K562 (cell line): ENCODE results near the gene TUBB2A. TPM values are rescaled to one million over a fixed set of nuclear protein-coding genes. Genes with fewer than 3 reads are reported as not detected.

Experiments
- ADNP ChIP-seq: fragments of 200-800 bp; sonication (Bioruptor generic); IDR thresholded peaks from 2 replicates; pipeline ENCODE4 v1.6.1; 2016; ENCODE audit warnings: missing genetic modification characterization, missing compliant biosample characterization
- BHLHE40 ChIP-seq: IDR thresholded peaks from 2 replicates; pipeline ENCODE4 v1.6.1; 2011; ENCODE audit warnings: low read length, improper control_type of control experiment
- CBFA2T2 ChIP-seq: fragments of 450-650 bp; conservative IDR thresholded peaks from 2 replicates; pipeline ENCODE4 v1.6.1; 2017; ENCODE audit warnings: mild to moderate bottlenecking
- CBFA2T3 ChIP-seq: fragments of 450-650 bp; IDR thresholded peaks from 2 replicates; pipeline ENCODE4 v1.6.1; 2017
- DPF2 ChIP-seq: fragments of 450-650 bp; IDR thresholded peaks from 2 replicates; pipeline ENCODE4 v1.6.1; 2016
- HDAC6 ChIP-seq: IDR thresholded peaks from 2 replicates; pipeline ENCODE4 v1.6.1; 2012; ENCODE audit warnings: low read depth, mild to moderate bottlenecking, control low read depth, inconsistent platforms, low read length, moderate library complexity
- NCOA6 ChIP-seq: fragments of 450-650 bp; IDR thresholded peaks from 2 replicates; pipeline ENCODE4 v1.6.1; 2017; ENCODE audit warnings: mild to moderate bottlenecking
- RAD21 ChIP-seq, 2 experiments: fragments of 250-450 bp in 1 of 2; fragments of 450-650 bp in 1 of 2; sonication (Bioruptor Pico) in 1 of 2; formaldehyde crosslinking in 1 of 2; IDR thresholded peaks in 1 of 2; conservative IDR thresholded peaks in 1 of 2; 2 replicates each; pipeline versions ENCODE4 v1.4.0 to v1.8.0; 2020 to 2022; ENCODE audit warnings: mild to moderate bottlenecking in 2 of 2, moderate library complexity in 1 of 2
- STAT5B ChIP-seq: fragments of 250-450 bp; sonication (Bioruptor Pico); IDR thresholded peaks from 2 replicates; pipeline ENCODE4 v1.8.0; 2021; ENCODE audit warnings: mild to moderate bottlenecking, inconsistent platforms
- TCF3 ChIP-seq: sonication (generic); formaldehyde crosslinking; IDR thresholded peaks from 2 replicates; pipeline ENCODE4 v1.4.0; 2020; ENCODE audit warnings: mild to moderate bottlenecking, missing genetic modification reagents
- TEAD1 ChIP-seq, 2 experiments: fragments of 450-650 bp in 1 of 2; sonication (generic) in 1 of 2; formaldehyde crosslinking; IDR thresholded peaks; 2 replicates each; pipeline versions ENCODE4 v1.4.0 to v1.8.0; 2020 to 2022; ENCODE audit warnings: mild to moderate bottlenecking in 2 of 2, missing genetic modification reagents in 1 of 2
- TRIM24 ChIP-seq, 2 experiments: fragments of 450-650 bp; IDR thresholded peaks; 2 replicates each; pipeline ENCODE4 v1.6.1; 2016
- ZSCAN29 ChIP-seq: fragments of 450-650 bp; IDR thresholded peaks from 2 replicates; pipeline ENCODE4 v1.6.1; 2017
- polyA plus RNA-seq, 8 experiments: library from polyadenylated mRNA; depleted of rRNA in 4 of 8; stranded (reverse) in 5 of 8; unstranded in 3 of 8; fragments of >200 nt; fragmentation: Nextera tagmentation in 2 of 8; fragmentation: Illumina TruSeq in 1 of 8; extraction: Ambion mirVana in 2 of 8; extraction: Trizol in 1 of 8; gene quantifications; 2 replicates each; pipeline versions ENCODE4 v1.2.1 to v1.2.3, GENCODE V29; 2011 to 2014; ENCODE audit warnings: inconsistent platforms in 1 of 8, missing spikeins in 1 of 8
- total RNA-seq, 7 experiments: library from RNA; depleted of rRNA in 6 of 7; stranded (reverse); fragments of >200 nt in 6 of 7; fragmentation: Illumina TruSeq in 2 of 7; extraction: Trizol in 2 of 7; gene quantifications; 2 replicates each; pipeline versions ENCODE4 v1.2.1 to v1.2.3, GENCODE V29; 2011 to 2021; ENCODE audit warnings: low replicate concordance in 1 of 7
- TF ChIP-seq, protein P1 (sequence below): fragments of 450-650 bp; IDR thresholded peaks from 2 replicates; pipeline ENCODE4 v1.6.1; 2016; ENCODE audit warnings: mild to moderate bottlenecking, moderate library complexity

TUBB2A gene
- total and polyA plus RNA-seq, 9 of the 15 experiments (the other 6 are each of a cell fraction or from before 2014, with no cell fraction given) = 3.6 to 92.1 (median 45.6) TPM

DNA sequence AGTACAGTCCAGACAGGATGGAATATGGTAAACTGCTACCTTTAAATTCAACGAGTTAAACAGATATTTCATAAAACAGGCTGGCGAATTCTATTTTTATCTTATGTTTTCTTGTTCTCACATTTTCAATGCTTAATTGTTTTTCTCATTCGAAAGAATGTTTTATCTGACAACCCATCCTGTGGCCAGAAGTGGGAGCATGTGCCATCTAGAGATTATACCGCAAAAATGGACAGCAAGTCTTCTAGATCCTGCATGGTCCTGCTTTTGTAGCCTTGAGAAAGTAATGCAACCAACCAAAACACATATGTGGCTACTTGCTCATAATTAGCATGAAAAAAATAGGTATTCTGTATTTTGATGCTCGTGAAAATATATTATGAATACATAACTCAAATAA lies 39.4 kb upstream of the TUBB2A start (continued):
- TF ChIP-seq, protein P1, sequence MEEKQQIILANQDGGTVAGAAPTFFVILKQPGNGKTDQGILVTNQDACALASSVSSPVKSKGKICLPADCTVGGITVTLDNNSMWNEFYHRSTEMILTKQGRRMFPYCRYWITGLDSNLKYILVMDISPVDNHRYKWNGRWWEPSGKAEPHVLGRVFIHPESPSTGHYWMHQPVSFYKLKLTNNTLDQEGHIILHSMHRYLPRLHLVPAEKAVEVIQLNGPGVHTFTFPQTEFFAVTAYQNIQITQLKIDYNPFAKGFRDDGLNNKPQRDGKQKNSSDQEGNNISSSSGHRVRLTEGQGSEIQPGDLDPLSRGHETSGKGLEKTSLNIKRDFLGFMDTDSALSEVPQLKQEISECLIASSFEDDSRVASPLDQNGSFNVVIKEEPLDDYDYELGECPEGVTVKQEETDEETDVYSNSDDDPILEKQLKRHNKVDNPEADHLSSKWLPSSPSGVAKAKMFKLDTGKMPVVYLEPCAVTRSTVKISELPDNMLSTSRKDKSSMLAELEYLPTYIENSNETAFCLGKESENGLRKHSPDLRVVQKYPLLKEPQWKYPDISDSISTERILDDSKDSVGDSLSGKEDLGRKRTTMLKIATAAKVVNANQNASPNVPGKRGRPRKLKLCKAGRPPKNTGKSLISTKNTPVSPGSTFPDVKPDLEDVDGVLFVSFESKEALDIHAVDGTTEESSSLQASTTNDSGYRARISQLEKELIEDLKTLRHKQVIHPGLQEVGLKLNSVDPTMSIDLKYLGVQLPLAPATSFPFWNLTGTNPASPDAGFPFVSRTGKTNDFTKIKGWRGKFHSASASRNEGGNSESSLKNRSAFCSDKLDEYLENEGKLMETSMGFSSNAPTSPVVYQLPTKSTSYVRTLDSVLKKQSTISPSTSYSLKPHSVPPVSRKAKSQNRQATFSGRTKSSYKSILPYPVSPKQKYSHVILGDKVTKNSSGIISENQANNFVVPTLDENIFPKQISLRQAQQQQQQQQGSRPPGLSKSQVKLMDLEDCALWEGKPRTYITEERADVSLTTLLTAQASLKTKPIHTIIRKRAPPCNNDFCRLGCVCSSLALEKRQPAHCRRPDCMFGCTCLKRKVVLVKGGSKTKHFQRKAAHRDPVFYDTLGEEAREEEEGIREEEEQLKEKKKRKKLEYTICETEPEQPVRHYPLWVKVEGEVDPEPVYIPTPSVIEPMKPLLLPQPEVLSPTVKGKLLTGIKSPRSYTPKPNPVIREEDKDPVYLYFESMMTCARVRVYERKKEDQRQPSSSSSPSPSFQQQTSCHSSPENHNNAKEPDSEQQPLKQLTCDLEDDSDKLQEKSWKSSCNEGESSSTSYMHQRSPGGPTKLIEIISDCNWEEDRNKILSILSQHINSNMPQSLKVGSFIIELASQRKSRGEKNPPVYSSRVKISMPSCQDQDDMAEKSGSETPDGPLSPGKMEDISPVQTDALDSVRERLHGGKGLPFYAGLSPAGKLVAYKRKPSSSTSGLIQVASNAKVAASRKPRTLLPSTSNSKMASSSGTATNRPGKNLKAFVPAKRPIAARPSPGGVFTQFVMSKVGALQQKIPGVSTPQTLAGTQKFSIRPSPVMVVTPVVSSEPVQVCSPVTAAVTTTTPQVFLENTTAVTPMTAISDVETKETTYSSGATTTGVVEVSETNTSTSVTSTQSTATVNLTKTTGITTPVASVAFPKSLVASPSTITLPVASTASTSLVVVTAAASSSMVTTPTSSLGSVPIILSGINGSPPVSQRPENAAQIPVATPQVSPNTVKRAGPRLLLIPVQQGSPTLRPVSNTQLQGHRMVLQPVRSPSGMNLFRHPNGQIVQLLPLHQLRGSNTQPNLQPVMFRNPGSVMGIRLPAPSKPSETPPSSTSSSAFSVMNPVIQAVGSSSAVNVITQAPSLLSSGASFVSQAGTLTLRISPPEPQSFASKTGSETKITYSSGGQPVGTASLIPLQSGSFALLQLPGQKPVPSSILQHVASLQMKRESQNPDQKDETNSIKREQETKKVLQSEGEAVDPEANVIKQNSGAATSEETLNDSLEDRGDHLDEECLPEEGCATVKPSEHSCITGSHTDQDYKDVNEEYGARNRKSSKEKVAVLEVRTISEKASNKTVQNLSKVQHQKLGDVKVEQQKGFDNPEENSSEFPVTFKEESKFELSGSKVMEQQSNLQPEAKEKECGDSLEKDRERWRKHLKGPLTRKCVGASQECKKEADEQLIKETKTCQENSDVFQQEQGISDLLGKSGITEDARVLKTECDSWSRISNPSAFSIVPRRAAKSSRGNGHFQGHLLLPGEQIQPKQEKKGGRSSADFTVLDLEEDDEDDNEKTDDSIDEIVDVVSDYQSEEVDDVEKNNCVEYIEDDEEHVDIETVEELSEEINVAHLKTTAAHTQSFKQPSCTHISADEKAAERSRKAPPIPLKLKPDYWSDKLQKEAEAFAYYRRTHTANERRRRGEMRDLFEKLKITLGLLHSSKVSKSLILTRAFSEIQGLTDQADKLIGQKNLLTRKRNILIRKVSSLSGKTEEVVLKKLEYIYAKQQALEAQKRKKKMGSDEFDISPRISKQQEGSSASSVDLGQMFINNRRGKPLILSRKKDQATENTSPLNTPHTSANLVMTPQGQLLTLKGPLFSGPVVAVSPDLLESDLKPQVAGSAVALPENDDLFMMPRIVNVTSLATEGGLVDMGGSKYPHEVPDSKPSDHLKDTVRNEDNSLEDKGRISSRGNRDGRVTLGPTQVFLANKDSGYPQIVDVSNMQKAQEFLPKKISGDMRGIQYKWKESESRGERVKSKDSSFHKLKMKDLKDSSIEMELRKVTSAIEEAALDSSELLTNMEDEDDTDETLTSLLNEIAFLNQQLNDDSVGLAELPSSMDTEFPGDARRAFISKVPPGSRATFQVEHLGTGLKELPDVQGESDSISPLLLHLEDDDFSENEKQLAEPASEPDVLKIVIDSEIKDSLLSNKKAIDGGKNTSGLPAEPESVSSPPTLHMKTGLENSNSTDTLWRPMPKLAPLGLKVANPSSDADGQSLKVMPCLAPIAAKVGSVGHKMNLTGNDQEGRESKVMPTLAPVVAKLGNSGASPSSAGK = 0 out of 2 replicates have a peak, but pooled peaks have one; percentile 13
- TF ChIP-seq BHLHE40 (peak; percentile 25; the same call in 1 of the 2 replicates), TEAD1 (CRISPR knock-in tag; IDR thresholded peaks at IDR 0.05) (0 out of 4 replicates have a peak, but pooled peaks of 1 of the 2 experiments have one; percentile 22), ADNP (tag) (0 out of 2 replicates have a peak, but pooled peaks have one; percentile 22), STAT5B (no peak), HDAC6 (no peak), NCOA6 (no peak), CBFA2T2 (peak; percentile 34; the same call in 1 of the 2 replicates), ZSCAN29 (0 out of 2 replicates have a peak, but pooled peaks have one; percentile 34), TCF3 (CRISPR knock-in tag) (peak; percentile 82), TRIM24 (IDR thresholded peaks at IDR 0.05) (peak; percentile 21 to 49; a peak in 2 of 4 replicates), DPF2 (peak; percentile 47; the same call in 1 of the 2 replicates), RAD21 (CRISPR knock-in tag; conservative IDR thresholded peaks at IDR 0.05 in 1 of 2, IDR thresholded peaks at IDR 0.05 in 1 of 2) (peak in 1 of 2 experiments; percentile 22; a peak in 1 of 4 replicates), CBFA2T3 (peak; percentile 75)
